Bronchial epithelial cell (primary cell): Measurements from ENCODE around the gene TMSB15C. TPM values are rescaled to one million over a fixed set of nuclear protein-coding genes. Genes with fewer than 3 reads are reported as not detected.

Experiments used
- DNase-seq: peaks from one replicate; pipeline ENCODE4 v3.0.0-alpha.2; 2010; ENCODE audit warnings: low read depth
- FAIRE-seq: peaks from 2 replicates; lab custom pipeline; 2011; peaks lifted over from hg19 to GRCh38; lab: Jason Lieb, UNC
- H3K27me3 ChIP-seq: 2 replicates; pipeline ENCODE4 v1.5.1; 2011; ENCODE audit warnings: low read length; ENCODE audit not compliant: control insufficient read depth, insufficient read depth
- H3K36me3 ChIP-seq: 2 replicates; pipeline ENCODE4 v1.5.1; 2011; ENCODE audit warnings: low read length; ENCODE audit not compliant: control insufficient read depth, insufficient read depth
- H3K4me3 ChIP-seq: 2 replicates; pipeline ENCODE4 v1.5.1; 2011; ENCODE audit warnings: mild to moderate bottlenecking, low read depth, low read length, control low read depth
- CTCF ChIP-seq: IDR thresholded peaks from 2 replicates; pipeline ENCODE4 v1.5.1; 2011; ENCODE audit warnings: mild to moderate bottlenecking, moderate library complexity, low read length, control low read depth, inconsistent platforms; ENCODE audit not compliant: insufficient read depth, severe bottlenecking
- total RNA-seq: library from RNA; depleted of rRNA; stranded (reverse); fragments of >200 nt; gene quantifications from 2 replicates; pipeline ENCODE4 v1.2.1, GENCODE V29; 2014

Gene TMSB15C
- total RNA-seq, 1 donor from 2014 or later: 0.79 TPM

GRCh38 chrX:104047171-104047570, 28.9 kb downstream of the TMSB15C start:
- Histone ChIP-seq H3K36me3 (no peaks in the 10 kb centered on the region), H3K27me3 (no peaks in the 10 kb centered on the region), H3K4me3 (no peak overlapping the region)
- no peak for TF ChIP-seq CTCF
- no peak for FAIRE-seq
- no peak for DNase-seq

GRCh38 chrX:104045642-104046041, 30.4 kb downstream of the TMSB15C start:
- TF ChIP-seq CTCF: no peak
- Histone ChIP-seq H3K27me3 (no peaks in the 10 kb centered on the region), H3K4me3 (no peak overlapping the region), H3K36me3 (no peaks in the 10 kb centered on the region)
- FAIRE-seq: no peak
- DNase-seq: no peak

GRCh38 chrX:104041003-104041402, 35.0 kb downstream of the TMSB15C start:
- Histone ChIP-seq H3K27me3 (no peaks in the 10 kb centered on the region), H3K4me3 (no peak overlapping the region), H3K36me3 (no peaks in the 10 kb centered on the region)
- no peak for TF ChIP-seq CTCF
- DNase-seq (no peak), FAIRE-seq (no peak)

- H3K4me3 ChIP-seq: no peak within 1 kb of the TSS
- no peaks in the 10 kb centered on the region for H3K36me3 ChIP-seq
- no peak for FAIRE-seq
- H3K27me3 ChIP-seq: no peaks in the 10 kb centered on the region
- no peak for TF ChIP-seq CTCF
- no peak for DNase-seq
These were observed 36.1 kb downstream of the TMSB15C start, which contains the start of gene H2BW2 for GRCh38 chrX:104039689-104040505. Gene H2BW2 (plus strand): TSS chrX:104039956. CDS start chrX:104039995, 39 bp downstream.

Other genes starting within 250 kb of the TMSB15C start
- gene RAB9B, start 244.0 kb downstream of the TMSB15C start, total RNA-seq: not detected in 2 replicates
- gene TMSB15B, start 113.6 kb downstream of the TMSB15C start, total RNA-seq: 0.77 and 1.1 TPM in 2 replicates
- not detected in 2 replicates for gene H2BW1, start 62.5 kb downstream of the TMSB15C start, total RNA-seq
- not detected in 2 replicates for gene H2BW2, start 36.3 kb downstream of the TMSB15C start, total RNA-seq
- gene ZCCHC18, start 36.3 kb upstream of the TMSB15C start, total RNA-seq: not detected in 2 replicates
- gene SLC25A53, start 80.8 kb upstream of the TMSB15C start, total RNA-seq: 4.2 and 7.0 TPM in 2 replicates
- gene FAM199X, start 90.2 kb upstream of the TMSB15C start, total RNA-seq: 30.1 and 31.9 TPM in 2 replicates
- gene ESX1, start 178.7 kb upstream of the TMSB15C start, total RNA-seq: not detected in 2 replicates